ENCODE results near the gene GPR180.

- no peak for TF ChIP-seq CTCF (IDR thresholded peaks at IDR 0.05)
- TF ChIP-seq POLR2A (IDR thresholded peaks at IDR 0.05): no peak
Measured at GRCh38 chr13:94666065-94666464, 64.4 kb downstream of the GPR180 start.
